Cardiac septum (tissue), 1 donor: ENCODE data around the gene GLI3. TPM values are rescaled to one million over a fixed set of nuclear protein-coding genes. Genes with fewer than 3 reads are reported as not detected.

Source experiments
- DNase-seq: peaks from one replicate; pipeline ENCODE4 v3.0.0-alpha.2; 2020; ENCODE audit warnings: low spot score
- intact Hi-C: fragments of 100-400 bp; cut with DNase I; formaldehyde crosslinking; loops from one replicate; pipeline ENCODE4 v1.14.0; 2022
- total RNA-seq: library from RNA; stranded (reverse); fragmentation: NEBNext Ultra II Directional; extraction: Animal tissue kit (Norgen Biotek cat#: 25700); gene quantifications from one replicate; pipeline ENCODE4 v1.2.1, GENCODE V29; 2021
- donor health status: DM: no; HTN: no; CAD: no.

The GLI3 gene
- total RNA-seq, 1 donor from 2014 or later = 10.5 TPM

DNA sequence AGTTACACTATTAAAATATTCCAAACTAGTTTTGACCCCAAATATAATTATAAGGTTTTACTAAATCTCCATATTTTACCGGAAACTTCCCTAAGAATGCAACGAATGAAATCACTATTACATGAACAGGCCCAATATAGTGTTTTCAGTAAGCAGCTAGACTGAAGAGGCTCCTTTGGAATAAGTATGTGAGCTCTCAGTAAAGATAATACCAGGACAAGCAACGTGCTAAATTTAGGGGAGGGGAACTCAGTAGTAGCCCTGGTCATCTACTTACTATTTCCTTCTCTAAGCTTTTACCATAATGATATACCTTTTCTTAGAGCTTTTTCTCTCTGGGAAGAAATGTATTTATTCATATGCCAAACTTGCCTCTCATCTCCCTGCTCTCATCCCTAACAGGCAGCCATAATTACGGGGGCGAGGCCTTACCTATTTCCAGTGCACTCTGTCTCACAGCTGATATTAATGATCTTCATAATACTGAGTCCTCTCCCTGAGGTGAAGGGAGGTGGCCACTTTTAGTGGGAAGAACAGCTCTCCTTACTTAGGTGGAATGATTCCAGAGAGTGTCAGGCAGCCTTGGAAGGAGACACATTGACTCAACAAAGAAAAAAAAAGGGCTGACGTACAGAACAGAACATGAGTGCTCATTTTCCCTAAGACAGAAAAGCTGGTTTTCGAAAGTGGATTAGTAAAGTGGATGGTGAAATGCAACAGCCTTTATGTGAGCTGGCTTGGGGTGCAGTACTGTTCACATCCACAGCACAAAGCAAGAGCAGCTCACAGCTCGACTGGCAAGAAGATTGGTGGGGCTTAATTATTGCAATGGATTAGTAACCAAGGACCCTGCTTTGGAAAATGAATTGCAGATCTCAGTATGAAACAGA is 165.4 kb downstream of the GLI3 start:
- intact Hi-C loops = no loop called here
- DNase-seq = no peak

- intact Hi-C loops = no loop called here
- DNase-seq = no peak
Observed at GRCh38 chr7:42070068-42070467, 166.9 kb downstream of the GLI3 start.

GRCh38 chr7:42069590-42069989 is 167.4 kb downstream of the GLI3 start:
- DNase-seq = no peak
- intact Hi-C loops = no loop called here

DNA sequence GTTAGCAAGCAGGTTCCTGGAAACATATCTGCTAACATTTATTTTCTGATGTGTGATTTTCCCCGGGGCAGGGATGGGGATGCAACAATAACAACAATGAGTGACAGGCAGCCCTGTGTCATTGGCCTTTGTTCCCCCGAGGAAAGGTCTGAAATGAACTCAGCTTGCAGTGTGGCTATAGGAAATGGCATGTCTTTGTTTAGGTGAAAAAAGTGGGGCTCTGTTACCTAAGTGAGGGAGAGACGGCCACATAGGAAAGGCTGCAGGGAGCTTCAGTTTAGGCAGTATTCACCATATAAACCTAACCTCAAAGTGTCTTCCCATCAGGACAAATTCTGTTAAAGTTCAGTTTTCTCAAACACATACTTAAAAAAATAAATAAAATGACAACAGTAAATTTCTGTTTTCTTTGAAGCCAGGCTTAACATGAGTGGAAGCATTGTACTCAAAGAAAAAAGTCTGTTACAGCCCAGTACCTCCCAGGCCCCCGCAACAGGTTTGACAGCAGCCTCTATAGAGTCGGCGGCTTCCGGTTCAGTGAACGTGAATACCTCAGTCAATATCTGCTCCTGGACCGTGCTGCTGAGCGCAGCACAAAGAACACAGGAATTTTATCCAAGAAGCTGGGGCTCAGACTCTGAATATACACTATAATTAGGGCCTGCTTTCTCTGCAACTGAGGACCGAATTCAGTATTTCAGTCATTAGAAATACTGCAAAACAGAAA is 168.3 kb downstream of the GLI3 start:
- no peak for DNase-seq
- intact Hi-C loops = no loop called here

DNA sequence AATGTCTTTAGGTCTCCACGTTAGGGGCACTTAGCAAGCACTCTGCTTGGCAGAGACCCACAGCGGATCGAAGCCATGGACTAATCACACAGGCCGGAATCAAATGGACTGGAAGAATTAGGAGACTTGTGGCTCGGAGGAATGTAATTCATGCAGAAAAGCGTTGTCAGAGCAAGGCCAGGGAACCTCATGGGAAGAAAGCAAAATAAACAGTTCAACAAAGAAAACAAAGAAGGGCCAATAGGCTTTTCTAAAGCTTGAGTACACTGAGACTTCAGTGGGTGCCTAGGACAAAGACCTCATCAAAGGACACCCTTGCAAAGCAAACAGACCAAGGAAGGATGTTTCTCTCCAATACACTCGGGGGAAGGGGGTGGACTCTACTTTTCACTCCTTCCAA is 171.1 kb downstream of the GLI3 start:
- intact Hi-C loops = no loop called here
- DNase-seq = no peak

DNA sequence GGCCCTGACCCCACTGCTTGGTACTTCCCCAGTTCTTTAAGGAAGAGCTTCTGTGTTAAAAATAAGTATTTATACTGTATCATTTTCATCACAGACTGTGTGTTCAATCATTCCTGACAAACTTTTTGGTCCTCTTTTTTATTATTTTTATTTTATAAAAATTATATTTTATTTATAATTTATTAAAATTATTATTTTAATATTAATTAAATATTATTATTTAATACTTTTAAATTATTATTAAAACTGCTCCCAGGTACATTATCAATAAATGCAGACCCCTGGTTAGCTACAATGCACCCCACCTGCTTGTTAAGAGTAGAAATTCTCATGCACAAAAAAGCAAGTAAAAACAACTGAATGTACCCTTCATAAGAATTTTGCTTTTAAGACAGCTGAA is 172.0 kb downstream of the GLI3 start:
- no peak for DNase-seq
- intact Hi-C loops = no loop called here

GRCh38 chr7:42064534-42064933 is 172.5 kb downstream of the GLI3 start:
- intact Hi-C loops = no loop called here
- no peak for DNase-seq

GRCh38 chr7:42059275-42059674 is 177.7 kb downstream of the GLI3 start:
- intact Hi-C loops = no loop called here
- no peak for DNase-seq

DNA sequence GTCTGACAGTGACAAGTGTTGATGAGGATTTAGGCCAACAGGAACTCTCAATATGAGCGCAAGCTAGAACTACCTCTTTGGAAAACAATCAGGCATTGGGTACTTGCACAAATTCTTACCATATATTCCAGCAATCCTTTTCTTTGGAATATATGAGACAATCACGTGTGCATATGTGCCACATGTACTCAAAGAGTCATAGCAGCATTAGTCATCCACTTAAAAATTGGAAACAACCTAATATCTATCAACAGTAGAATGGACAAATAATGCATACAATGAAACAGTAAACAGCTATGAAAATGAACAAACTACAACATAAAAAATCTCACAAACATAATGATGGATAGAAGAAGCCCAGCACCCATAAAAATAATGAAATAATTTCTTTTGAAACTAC is 179.7 kb downstream of the GLI3 start:
- no peak for DNase-seq
- intact Hi-C loops = no loop called here

DNA sequence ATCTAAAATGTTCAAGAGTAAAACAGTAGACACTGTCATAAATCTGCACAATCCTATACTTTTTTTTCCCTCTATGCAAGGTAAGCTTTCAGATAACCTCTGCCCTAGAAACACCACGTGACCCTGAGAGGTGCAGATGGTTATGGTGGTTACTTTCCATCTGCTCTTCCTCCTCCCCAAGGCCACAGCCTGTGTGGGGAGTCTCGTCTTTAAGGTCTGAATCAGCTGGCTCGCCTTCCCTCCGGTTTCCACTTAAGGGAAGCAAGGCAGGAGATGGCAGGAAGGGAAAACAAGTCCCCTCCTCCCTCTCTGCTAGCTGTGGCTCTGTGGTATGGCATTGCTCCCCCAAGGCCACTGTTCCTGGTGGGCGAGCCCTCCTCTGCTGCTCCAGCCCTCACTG is 181.8 kb downstream of the GLI3 start:
- intact Hi-C loops = no loop called here
- DNase-seq = no peak

- DNase-seq = no peak
- intact Hi-C loops = no loop called here
Observed at GRCh38 chr7:42053834-42054233, 183.2 kb downstream of the GLI3 start.

GRCh38 chr7:42049761-42050160 is 187.2 kb downstream of the GLI3 start:
- intact Hi-C loops = no loop called here

GRCh38 chr7:42046483-42046882 is 190.5 kb downstream of the GLI3 start:
- intact Hi-C loops = no loop called here
- DNase-seq = no peak

More at GRCh38 chr7:42049761-42050160, 187.2 kb downstream of the GLI3 start:
- DNase-seq = no peak

DNA sequence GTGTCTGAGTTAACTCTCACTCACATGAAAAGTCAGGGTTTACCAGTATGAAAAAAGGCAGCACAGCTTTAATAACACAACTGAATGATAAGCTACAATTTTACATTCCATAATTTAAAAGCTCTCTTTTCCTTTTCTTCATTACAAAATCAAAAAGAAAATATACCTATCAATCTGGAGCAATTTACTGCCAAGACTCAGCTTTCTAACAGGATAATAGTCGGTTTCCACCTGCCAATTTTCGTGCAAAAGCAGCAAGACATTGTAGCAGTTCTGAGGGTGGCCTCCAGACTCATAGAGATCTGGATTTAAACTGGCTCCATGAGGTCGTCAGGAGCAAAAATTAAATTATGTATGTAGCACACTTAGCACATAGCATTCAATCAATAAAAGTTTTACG is 191.0 kb downstream of the GLI3 start:
- intact Hi-C loops = no loop called here
- no peak for DNase-seq

GRCh38 chr7:42039921-42040320 is 197.1 kb downstream of the GLI3 start:
- no peak for DNase-seq
- intact Hi-C loops = no loop called here

GRCh38 chr7:42035210-42035609 is 201.8 kb downstream of the GLI3 start:
- intact Hi-C loops = no loop called here
- DNase-seq = no peak

- intact Hi-C loops = no loop called here
Observed at GRCh38 chr7:42033480-42033879, 203.5 kb downstream of the GLI3 start.

GRCh38 chr7:42029405-42029804 is 207.6 kb downstream of the GLI3 start:
- no peak for DNase-seq
- intact Hi-C loops = no loop called here

More at GRCh38 chr7:42033480-42033879, 203.5 kb downstream of the GLI3 start:
- DNase-seq = no peak

GRCh38 chr7:42027521-42027920 is 209.5 kb downstream of the GLI3 start:
- intact Hi-C loops = no loop called here

GRCh38 chr7:42026622-42027197 is 210.3 kb downstream of the GLI3 start:
- intact Hi-C loops = no loop called here
- DNase-seq = no peak

More at GRCh38 chr7:42027521-42027920, 209.5 kb downstream of the GLI3 start:
- DNase-seq = no peak
